Glutamatergic neuron (in vitro differentiated cells): ENCODE data around the gene VGLL3. TPM values are rescaled to one million over a fixed set of nuclear protein-coding genes. Genes with fewer than 3 reads are reported as not detected.

ENCODE experiments used
- DNase-seq: peaks from one replicate; pipeline ENCODE4 v3.0.0; 2022
- H3K27ac Mint-ChIP-seq: one replicate; pipeline ENCODE4 v1.8.0; 2020; ENCODE audit warnings: mild to moderate bottlenecking, mixed read lengths, inconsistent platforms; ENCODE audit not compliant: unreplicated experiment
- H3K27me3 Mint-ChIP-seq: one replicate; pipeline ENCODE4 v1.8.0; 2020; ENCODE audit warnings: mild to moderate bottlenecking, moderate library complexity, mixed read lengths, inconsistent platforms; ENCODE audit not compliant: unreplicated experiment
- H3K36me3 Mint-ChIP-seq: one replicate; pipeline ENCODE4 v1.8.0; 2020; ENCODE audit warnings: mild to moderate bottlenecking, mixed read lengths, inconsistent platforms; ENCODE audit not compliant: unreplicated experiment
- H3K4me1 Mint-ChIP-seq: one replicate; pipeline ENCODE4 v1.8.0; 2020; ENCODE audit warnings: mild to moderate bottlenecking, low read depth, mixed read lengths, inconsistent platforms; ENCODE audit not compliant: unreplicated experiment
- H3K4me3 Mint-ChIP-seq: one replicate; pipeline ENCODE4 v1.8.0; 2020; ENCODE audit warnings: mild to moderate bottlenecking, mixed read lengths, inconsistent platforms; ENCODE audit not compliant: unreplicated experiment
- H3K9me3 Mint-ChIP-seq: one replicate; pipeline ENCODE4 v1.8.0; 2020; ENCODE audit warnings: mild to moderate bottlenecking, moderate library complexity, mixed read lengths, inconsistent platforms; ENCODE audit not compliant: unreplicated experiment
- CTCF ChIP-seq: fragments of 200-600 bp; sonication (generic); IDR thresholded peaks from one replicate; pipeline ENCODE4 v1.5.0; 2021; ENCODE audit not compliant: partially characterized antibody, unreplicated experiment
- total RNA-seq: library from RNA; stranded (reverse); fragmentation: NEBNext Ultra II Directional; extraction: Animal tissue kit (Norgen Biotek cat#: 25700); gene quantifications from one replicate; pipeline ENCODE4 v1.2.1, GENCODE V29; 2021; ENCODE audit not compliant: unreplicated experiment

The VGLL3 gene
- total RNA-seq, 1 donor from 2014 or later = 0.15 TPM

GRCh38 chr3:86942206-86942605 lies 48.7 kb downstream of the VGLL3 start:
- Mint-ChIP-seq H3K4me1 (no peaks in the 10 kb centered on the region), H3K9me3 (no peaks in the 10 kb centered on the region), H3K27me3 (no peaks in the 10 kb centered on the region), H3K4me3 (no peak overlapping the region), H3K36me3 (no peaks in the 10 kb centered on the region), H3K27ac (no peak overlapping the region)
- TF ChIP-seq CTCF = no peak
- no peak for DNase-seq

DNA sequence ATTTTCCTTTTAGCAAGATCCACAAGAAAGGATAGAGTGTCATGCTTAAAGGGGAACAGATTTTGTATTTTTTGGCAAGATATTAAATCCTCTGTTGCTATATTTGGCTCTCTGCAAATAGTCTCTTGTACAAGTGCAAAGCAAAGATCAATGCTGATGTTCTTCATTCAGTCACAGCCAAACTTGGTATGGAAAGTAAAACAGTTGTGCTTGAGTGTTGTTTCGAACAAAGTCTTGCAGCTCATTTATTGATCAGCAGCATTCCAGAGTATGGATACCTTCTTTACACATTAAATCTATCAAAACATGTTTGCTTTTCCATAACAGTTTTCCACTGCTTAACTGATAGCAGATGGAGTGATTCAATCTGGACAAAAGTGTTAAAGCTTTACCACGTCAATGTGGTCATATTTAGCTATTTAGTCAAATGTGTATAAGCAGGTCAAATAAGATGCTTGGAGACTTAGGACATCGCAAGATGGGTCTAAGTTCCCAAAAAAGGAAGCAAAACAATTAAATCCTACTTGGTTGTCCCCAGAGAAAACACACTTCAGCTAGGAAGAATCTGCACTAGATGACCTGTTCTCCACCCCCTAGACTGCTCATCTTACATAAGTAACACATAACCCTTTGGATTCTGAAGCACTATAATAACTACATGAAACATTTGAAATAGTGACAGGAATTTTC lies 52.4 kb downstream of the VGLL3 start:
- H3K27me3 Mint-ChIP-seq = no peaks in the 10 kb centered on the region
- H3K27ac Mint-ChIP-seq = no peak overlapping the region
- no peak overlapping the region for H3K4me3 Mint-ChIP-seq
- H3K36me3 Mint-ChIP-seq = no peaks in the 10 kb centered on the region
- H3K4me1 Mint-ChIP-seq = peaks cover 2% of the 10 kb centered on the region
- no peaks in the 10 kb centered on the region for H3K9me3 Mint-ChIP-seq
- DNase-seq = no peak
- no peak for TF ChIP-seq CTCF

- no peak overlapping the region for H3K27ac Mint-ChIP-seq
- DNase-seq = no peak
Measured at GRCh38 chr3:86937306-86937791, 53.6 kb downstream of the VGLL3 start.

DNA sequence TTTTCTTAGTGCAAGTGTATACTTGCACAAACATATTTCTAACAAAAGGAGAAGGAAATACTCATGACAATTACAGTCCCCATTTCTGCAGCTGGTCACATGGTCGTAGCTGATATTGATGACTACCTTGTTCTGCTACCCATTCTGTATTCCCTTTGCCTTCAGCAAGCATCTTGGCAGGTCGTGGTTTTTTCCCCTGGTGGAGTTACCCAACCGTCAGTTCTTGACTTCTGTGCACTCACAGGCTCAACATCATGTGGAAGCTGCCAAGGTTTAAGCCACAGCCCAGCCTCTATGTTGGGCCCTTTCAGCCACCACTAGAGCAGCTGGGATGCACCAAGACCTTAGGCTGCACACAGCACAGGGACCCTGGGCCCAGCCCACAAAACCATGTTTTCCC lies 56.1 kb downstream of the VGLL3 start:
- Mint-ChIP-seq H3K4me1 (peaks cover 2% of the 10 kb centered on the region), H3K27me3 (no peaks in the 10 kb centered on the region), H3K9me3 (no peaks in the 10 kb centered on the region), H3K4me3 (no peak overlapping the region), H3K36me3 (no peaks in the 10 kb centered on the region), H3K27ac (no peak overlapping the region)
- no peak for DNase-seq
- TF ChIP-seq CTCF = no peak

More at GRCh38 chr3:86937306-86937791, 53.6 kb downstream of the VGLL3 start:
- no peak for TF ChIP-seq CTCF
- no peaks in the 10 kb centered on the region for H3K27me3 Mint-ChIP-seq
- H3K4me3 Mint-ChIP-seq = no peak overlapping the region
- H3K9me3 Mint-ChIP-seq = no peaks in the 10 kb centered on the region
- no peaks in the 10 kb centered on the region for H3K36me3 Mint-ChIP-seq
- H3K4me1 Mint-ChIP-seq = peaks cover 2% of the 10 kb centered on the region

GRCh38 chr3:86930831-86931230 lies 60.1 kb downstream of the VGLL3 start:
- Mint-ChIP-seq H3K4me3 (no peak overlapping the region), H3K4me1 (peaks cover 2% of the 10 kb centered on the region), H3K27ac (no peak overlapping the region), H3K9me3 (no peaks in the 10 kb centered on the region), H3K36me3 (no peaks in the 10 kb centered on the region), H3K27me3 (no peaks in the 10 kb centered on the region)
- no peak for TF ChIP-seq CTCF
- no peak for DNase-seq
